Smooth muscle cell (in vitro differentiated cells): ENCODE data around the gene ACOX1. TPM values are rescaled to one million over a fixed set of nuclear protein-coding genes. Genes with fewer than 3 reads are reported as not detected.

Experiments used
- DNase-seq: peaks from one replicate; lab custom pipeline; 2025; ENCODE audit not compliant: unreplicated experiment; lab: John Stamatoyannopoulos, UW
- H2AFZ ChIP-seq: fragments of 200-600 bp; sonication (generic); 2 replicates; pipeline ENCODE4 v1.6.0; 2016; ENCODE audit warnings: antibody characterized with exemption, low read depth, mild to moderate bottlenecking
- H3F3A ChIP-seq: fragments of 200-600 bp; sonication (generic); 2 replicates; pipeline ENCODE4 v1.6.0; 2017; ENCODE audit warnings: antibody characterized with exemption, low read depth
- H3K27ac ChIP-seq: fragments of 200-600 bp; sonication (generic); 2 replicates; pipeline ENCODE4 v1.5.1; 2016; ENCODE audit warnings: low read depth, mild to moderate bottlenecking
- H3K27me3 ChIP-seq: fragments of 200-600 bp; sonication (generic); 2 replicates; pipeline ENCODE4 v1.6.1; 2016; ENCODE audit warnings: low read depth, mild to moderate bottlenecking
- H3K36me3 ChIP-seq: fragments of 200-600 bp; sonication (generic); 2 replicates; pipeline ENCODE4 v1.5.1; 2016; ENCODE audit warnings: low read depth
- H3K4me1 ChIP-seq: fragments of 200-600 bp; sonication (generic); 2 replicates; pipeline ENCODE4 v1.5.1; 2016; ENCODE audit warnings: low read depth
- H3K4me2 ChIP-seq: fragments of 200-600 bp; sonication (generic); 2 replicates; pipeline ENCODE4 v1.6.0; 2016; ENCODE audit warnings: mild to moderate bottlenecking
- H3K4me3 ChIP-seq: fragments of 200-600 bp; sonication (generic); 2 replicates; pipeline ENCODE4 v1.5.1; 2016; ENCODE audit warnings: mild to moderate bottlenecking
- H3K79me2 ChIP-seq: fragments of 200-600 bp; sonication (generic); 2 replicates; pipeline ENCODE4 v1.6.0; 2016; ENCODE audit warnings: low read depth, mild to moderate bottlenecking
- H3K9ac ChIP-seq: fragments of 200-600 bp; sonication (generic); 2 replicates; pipeline ENCODE4 v1.6.0; 2016; ENCODE audit warnings: low read depth
- H3K9me3 ChIP-seq: fragments of 200-600 bp; sonication (generic); replicated peaks from 2 replicates; pipeline ENCODE4 v1.5.1; 2016; ENCODE audit warnings: low read depth
- H4K20me1 ChIP-seq: fragments of 200-600 bp; sonication (generic); 2 replicates; pipeline ENCODE4 v1.6.0; 2016; ENCODE audit warnings: low read depth
- WGBS: methylation state at CpG from one replicate; pipeline ENCODE4 v1.1.7; 2016; ENCODE audit warnings: low lambda C conversion rate; 5-methylcytosine and 5-hydroxymethylcytosine counted together
- polyA plus RNA-seq: library from polyadenylated mRNA; unstranded; fragments of >200 nt; fragmentation: Nextera tagmentation; extraction: Ambion mirVana; gene quantifications from 2 replicates; pipeline ENCODE4 v1.2.1, GENCODE V29; 2016
- total RNA-seq: library from RNA; depleted of rRNA; stranded (reverse); fragments of >200 nt; gene quantifications from 2 replicates; pipeline ENCODE4 v1.2.3, GENCODE V29; 2014
- TF ChIP-seq, protein P1 (sequence below): fragments of 200-600 bp; sonication (generic); IDR thresholded peaks from 2 replicates; pipeline ENCODE4 v1.5.1; 2017; ENCODE audit warnings: borderline replicate concordance, mild to moderate bottlenecking, antibody characterized with exemption; ENCODE audit not compliant: insufficient read depth, poor library complexity, severe bottlenecking

Gene ACOX1
- total and polyA plus RNA-seq, 2 experiments from 2014 or later: 25.9 to 35.3 TPM

- Histone ChIP-seq H3K4me2 (peak overlapping the region; percentile 85), H3K36me3 (no peaks in the 10 kb centered on the region), H3K9ac (peak overlapping the region; percentile 99), H2AFZ (no peak overlapping the region), H3K79me2 (peaks cover 34% of the 10 kb centered on the region), H3K27me3 (no peaks in the 10 kb centered on the region), H3K27ac (peak overlapping the region; percentile 100), H3K4me1 (peaks cover 15% of the 10 kb centered on the region), H4K20me1 (peaks cover 22% of the 10 kb centered on the region), H3K9me3 (no peaks in the 10 kb centered on the region), H3F3A (peaks cover 23% of the 10 kb centered on the region), H3K4me3 (peak overlapping the region; percentile 74)
- DNase-seq: no peak
- WGBS: 61% methylated on average over 18 of the region's 18 CpGs
- TF ChIP-seq, protein P1, sequence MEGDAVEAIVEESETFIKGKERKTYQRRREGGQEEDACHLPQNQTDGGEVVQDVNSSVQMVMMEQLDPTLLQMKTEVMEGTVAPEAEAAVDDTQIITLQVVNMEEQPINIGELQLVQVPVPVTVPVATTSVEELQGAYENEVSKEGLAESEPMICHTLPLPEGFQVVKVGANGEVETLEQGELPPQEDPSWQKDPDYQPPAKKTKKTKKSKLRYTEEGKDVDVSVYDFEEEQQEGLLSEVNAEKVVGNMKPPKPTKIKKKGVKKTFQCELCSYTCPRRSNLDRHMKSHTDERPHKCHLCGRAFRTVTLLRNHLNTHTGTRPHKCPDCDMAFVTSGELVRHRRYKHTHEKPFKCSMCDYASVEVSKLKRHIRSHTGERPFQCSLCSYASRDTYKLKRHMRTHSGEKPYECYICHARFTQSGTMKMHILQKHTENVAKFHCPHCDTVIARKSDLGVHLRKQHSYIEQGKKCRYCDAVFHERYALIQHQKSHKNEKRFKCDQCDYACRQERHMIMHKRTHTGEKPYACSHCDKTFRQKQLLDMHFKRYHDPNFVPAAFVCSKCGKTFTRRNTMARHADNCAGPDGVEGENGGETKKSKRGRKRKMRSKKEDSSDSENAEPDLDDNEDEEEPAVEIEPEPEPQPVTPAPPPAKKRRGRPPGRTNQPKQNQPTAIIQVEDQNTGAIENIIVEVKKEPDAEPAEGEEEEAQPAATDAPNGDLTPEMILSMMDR: no peak
Observed at GRCh38 chr17:75980188-75981018, 1.4 kb upstream of the ACOX1 start.

- H3K36me3 ChIP-seq: no peaks in the 10 kb centered on the region
- no peak for DNase-seq
- H3K79me2 ChIP-seq: peaks cover 36% of the 10 kb centered on the region
- H3K9ac ChIP-seq: peak overlapping the region; percentile 99
- peak overlapping the region; percentile 74 for H3K4me3 ChIP-seq
- peaks cover 15% of the 10 kb centered on the region for H3K4me1 ChIP-seq
- H3K27ac ChIP-seq: peak overlapping the region; percentile 100
- no peaks in the 10 kb centered on the region for H3K27me3 ChIP-seq
- H3F3A ChIP-seq: peaks cover 23% of the 10 kb centered on the region
- H4K20me1 ChIP-seq: peaks cover 26% of the 10 kb centered on the region
- no peak overlapping the region for H2AFZ ChIP-seq
- WGBS: 3% methylated on average over 19 of the region's 19 CpGs
- H3K4me2 ChIP-seq: peak overlapping the region; percentile 85
- TF ChIP-seq, protein P1: no peak
- no peaks in the 10 kb centered on the region for H3K9me3 ChIP-seq
Observed at GRCh38 chr17:75979705-75980187, 780 bp upstream of the ACOX1 start.

DNA sequence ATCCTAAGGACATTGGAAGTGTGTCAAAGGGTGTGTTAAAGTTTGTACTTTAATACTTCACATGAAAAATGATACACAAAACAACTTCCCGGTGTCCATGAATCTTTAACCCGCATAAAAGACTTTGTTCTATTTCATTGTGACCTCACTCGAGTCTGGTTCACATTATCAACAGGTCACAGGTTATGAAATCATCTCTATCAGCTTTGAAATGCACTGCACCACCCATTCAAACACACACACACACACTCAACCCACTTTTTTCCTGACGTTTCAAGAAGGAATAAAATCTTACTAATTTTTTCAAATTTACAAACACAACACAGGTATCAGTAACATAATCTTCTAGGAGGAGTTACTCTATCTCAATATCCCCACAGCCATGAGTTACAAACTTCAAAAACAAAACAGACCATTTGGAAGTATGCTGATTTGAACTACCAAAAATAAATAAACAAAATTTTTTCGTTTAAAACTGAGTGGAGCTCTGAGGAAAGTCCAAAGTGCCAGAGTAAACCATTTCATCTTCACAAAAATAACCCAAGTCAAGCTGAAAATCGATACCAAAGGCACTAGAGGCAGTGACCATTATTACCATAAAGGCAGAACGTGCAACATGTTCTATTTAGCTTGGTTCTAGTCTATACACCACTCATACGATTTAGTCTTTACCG, 2.7 kb downstream of the ACOX1 start:
- Histone ChIP-seq H3K79me2 (peaks cover 69% of the 10 kb centered on the region), H3K4me1 (no peaks in the 10 kb centered on the region), H3K4me3 (peak overlapping the region; percentile 74), H3K4me2 (peak overlapping the region; percentile 85), H4K20me1 (peaks cover 60% of the 10 kb centered on the region), H3K9me3 (no peaks in the 10 kb centered on the region), H3K9ac (no peak overlapping the region), H3K27me3 (no peaks in the 10 kb centered on the region), H3F3A (peaks cover 16% of the 10 kb centered on the region), H3K27ac (no peak overlapping the region), H2AFZ (no peak overlapping the region), H3K36me3 (no peaks in the 10 kb centered on the region)
- WGBS: 82% methylated on average over 9 of the region's 9 CpGs
- DNase-seq: no peak
- TF ChIP-seq, protein P1: no peak
